ENCODE results near the gene LAGE3. TPM values are rescaled to one million over a fixed set of nuclear protein-coding genes. Genes with fewer than 3 reads are reported as not detected.

LAGE3 gene
- total and polyA plus RNA-seq, 2 donors from 2014 or later: 10.0 to 29.0 TPM

DNA sequence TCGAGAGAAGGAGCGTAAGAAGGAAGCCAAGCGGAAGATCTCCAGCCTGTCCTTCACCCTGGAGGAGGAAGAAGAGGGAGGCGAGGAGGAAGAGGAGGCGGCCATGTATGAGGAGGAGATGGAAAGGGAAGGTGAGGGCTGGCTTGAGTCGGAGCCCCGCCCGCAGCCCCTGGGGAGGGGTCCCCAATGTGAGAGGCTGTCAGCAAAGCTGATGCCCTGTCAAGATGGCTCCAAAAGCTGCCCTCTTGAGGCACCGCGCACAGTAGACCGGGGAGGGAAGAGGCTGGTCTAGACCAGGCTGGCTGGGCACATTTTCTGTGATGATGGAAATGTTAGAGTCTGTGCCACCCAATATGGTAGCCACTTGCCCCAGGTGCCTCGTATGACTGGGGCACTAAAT, 32.7 kb downstream of the LAGE3 start:
- H3K9ac ChIP-seq (ENCODE audit: low read length in 3 of 3): no peak overlapping the region
- TF ChIP-seq CTCF (IDR thresholded peaks at IDR 0.05; ENCODE audit: borderline replicate concordance, extremely low read depth, insufficient read depth): no peak

GRCh38 chrX:154445776-154446175, 33.3 kb downstream of the LAGE3 start:
- peaks cover 0 to 11% (median 8%) of the 10 kb centered on the region in 3 donors for H3K36me3 ChIP-seq (ENCODE audit: control insufficient read depth in 2 of 3, insufficient read depth in 3 of 3, low read length in 3 of 3)
- peaks cover 0 to 10% (median 0%) of the 10 kb centered on the region in 3 donors for H3K4me1 ChIP-seq (ENCODE audit: control insufficient read depth in 2 of 3, insufficient read depth in 2 of 3, low read depth in 1 of 3, low read length in 3 of 3)
- no peaks in the 10 kb centered on the region for H3K27me3 ChIP-seq (ENCODE audit: control insufficient read depth, insufficient read depth, low read length)
- FAIRE-seq (no peak), DNase-seq (peak in 1 of 5 donors; percentile 66)
- no peak overlapping the region for H3K4me3 ChIP-seq (ENCODE audit: low read length in 3 of 3)
- H3K9ac ChIP-seq (ENCODE audit: low read length in 3 of 3): no peak overlapping the region
- no peaks in the 10 kb centered on the region for H3K9me3 ChIP-seq (ENCODE audit: control insufficient read depth in 2 of 3, insufficient read depth in 1 of 3, low read length in 3 of 3)
- TF ChIP-seq CTCF (IDR thresholded peaks at IDR 0.05; ENCODE audit: borderline replicate concordance, extremely low read depth, insufficient read depth): no peak
- intact Hi-C loops (cut with DNase I): no loop called here
- H3K27ac ChIP-seq (ENCODE audit: low read depth in 2 of 2, low read length in 2 of 2): no peak overlapping the region

More for the DNA sequence above, 32.7 kb downstream of the LAGE3 start:
- H3K9me3 ChIP-seq (ENCODE audit: control insufficient read depth in 2 of 3, insufficient read depth in 1 of 3, low read length in 3 of 3): no peaks in the 10 kb centered on the region
- no peak for FAIRE-seq
- H3K27me3 ChIP-seq (ENCODE audit: control insufficient read depth, insufficient read depth, low read length): no peaks in the 10 kb centered on the region
- H3K4me1 ChIP-seq (ENCODE audit: control insufficient read depth in 2 of 3, insufficient read depth in 2 of 3, low read depth in 1 of 3, low read length in 3 of 3): peaks cover 0 to 10% (median 0%) of the 10 kb centered on the region in 3 donors
- H3K4me3 ChIP-seq (ENCODE audit: low read length in 3 of 3): no peak overlapping the region
- DNase-seq: peak in 1 of 5 donors; percentile 55
- H3K36me3 ChIP-seq (ENCODE audit: control insufficient read depth in 2 of 3, insufficient read depth in 3 of 3, low read length in 3 of 3): peaks cover 0 to 11% (median 6%) of the 10 kb centered on the region in 3 donors
- H3K27ac ChIP-seq (ENCODE audit: low read depth in 2 of 2, low read length in 2 of 2): no peak overlapping the region
- intact Hi-C loops (cut with DNase I): no loop called here

GRCh38 chrX:154444755-154445246, 34.3 kb downstream of the LAGE3 start:
- H3K36me3 ChIP-seq (ENCODE audit: control insufficient read depth in 2 of 3, insufficient read depth in 3 of 3, low read length in 3 of 3): peaks cover 0 to 12% (median 8%) of the 10 kb centered on the region in 3 donors
- H3K9ac ChIP-seq (ENCODE audit: low read length in 3 of 3): peak overlapping the region in 2 of 3 donors; percentile 48 to 55
- H3K4me1 ChIP-seq (ENCODE audit: control insufficient read depth in 2 of 3, insufficient read depth in 2 of 3, low read depth in 1 of 3, low read length in 3 of 3): peaks cover 0 to 10% (median 0%) of the 10 kb centered on the region in 3 donors
- no peaks in the 10 kb centered on the region for H3K9me3 ChIP-seq (ENCODE audit: control insufficient read depth in 2 of 3, insufficient read depth in 1 of 3, low read length in 3 of 3)
- peak overlapping the region in 2 of 3 donors; percentile 45 to 55 for H3K4me3 ChIP-seq (ENCODE audit: low read length in 3 of 3)
- peak in 1 of 5 donors; percentile 78 for DNase-seq
- FAIRE-seq: no peak
- no peaks in the 10 kb centered on the region for H3K27me3 ChIP-seq (ENCODE audit: control insufficient read depth, insufficient read depth, low read length)
- peak overlapping the region in 1 of 2 donors; percentile 22 for H3K27ac ChIP-seq (ENCODE audit: low read depth in 2 of 2, low read length in 2 of 2)
- intact Hi-C loops (cut with DNase I): no loop called here
- TF ChIP-seq CTCF (IDR thresholded peaks at IDR 0.05; ENCODE audit: borderline replicate concordance, extremely low read depth, insufficient read depth): no peak

Measured in kidney (tissue), 14 donors.